Endodermal cell (in vitro differentiated cells): Measurements from ENCODE around the gene NPHP4. TPM values are rescaled to one million over a fixed set of nuclear protein-coding genes. Genes with fewer than 3 reads are reported as not detected.

ENCODE experiments used
- DNase-seq: peaks from one replicate; pipeline ENCODE4 v3.0.0-alpha.2; 2017
- H3K27ac ChIP-seq: 2 replicates; pipeline ENCODE4 v1.5.1; 2013; ENCODE audit warnings: mild to moderate bottlenecking, low read depth, low read length, moderate library complexity
- H3K27me3 ChIP-seq: 2 replicates; pipeline ENCODE4 v1.6.1; 2013; ENCODE audit warnings: mild to moderate bottlenecking, low read length, moderate library complexity; ENCODE audit not compliant: insufficient read depth, control insufficient read depth, poor library complexity, severe bottlenecking
- H3K36me3 ChIP-seq: 2 replicates; pipeline ENCODE4 v1.7.0; 2013; ENCODE audit warnings: mild to moderate bottlenecking, low read length, moderate library complexity; ENCODE audit not compliant: control insufficient read depth, insufficient read depth
- H3K4me1 ChIP-seq: one replicate; pipeline ENCODE4 v1.7.0; 2013; ENCODE audit warnings: low read length; ENCODE audit not compliant: control insufficient read depth, insufficient read depth
- H3K4me3 ChIP-seq: 2 replicates; pipeline ENCODE4 v1.5.1; 2013; ENCODE audit warnings: mild to moderate bottlenecking, low read length, moderate library complexity
- H3K9ac ChIP-seq: 2 replicates; pipeline ENCODE4 v1.6.1; 2013; ENCODE audit warnings: mild to moderate bottlenecking, low read length, moderate library complexity; ENCODE audit not compliant: poor library complexity, severe bottlenecking; ENCODE audit errors: extremely low read depth
- H3K9me3 ChIP-seq: 2 replicates; pipeline ENCODE4 v1.6.1; 2013; ENCODE audit warnings: mild to moderate bottlenecking, low read length, moderate library complexity; ENCODE audit not compliant: control insufficient read depth
- H3K27ac Mint-ChIP-seq: 2 replicates; pipeline ENCODE4 v1.8.0; 2020; ENCODE audit warnings: mixed read lengths
- H3K27me3 Mint-ChIP-seq: 2 replicates; pipeline ENCODE4 v1.8.0; 2021; ENCODE audit warnings: mild to moderate bottlenecking, mixed read lengths; ENCODE audit not compliant: insufficient read depth
- H3K36me3 Mint-ChIP-seq: 2 replicates; pipeline ENCODE4 v1.8.0; 2020; ENCODE audit warnings: low read depth, mixed read lengths
- H3K4me1 Mint-ChIP-seq: 2 replicates; pipeline ENCODE4 v1.8.0; 2020; ENCODE audit warnings: mixed read lengths
- H3K4me3 Mint-ChIP-seq: 2 replicates; pipeline ENCODE4 v1.8.0; 2020; ENCODE audit warnings: mild to moderate bottlenecking, moderate library complexity, mixed read lengths
- H3K9me3 Mint-ChIP-seq: 2 replicates; pipeline ENCODE4 v1.8.0; 2020; ENCODE audit warnings: mild to moderate bottlenecking, mixed read lengths
- WGBS, 2 experiments: methylation state at CpG; one replicate each; pipeline versions ENCODE4 v1.1.5 to v1.1.7; 2013; ENCODE audit warnings: missing lambda C conversion rate in 2 of 2, mixed read lengths in 1 of 2; ENCODE audit not compliant: insufficient coverage in 1 of 2, insufficient read length in 1 of 2; 5-methylcytosine and 5-hydroxymethylcytosine counted together
- total RNA-seq, 2 donors: library from RNA; stranded (reverse); fragmentation: NEBNext Ultra II Directional in 1 of 2; extraction: Animal tissue kit (Norgen Biotek cat#: 25700) in 1 of 2; gene quantifications; 2 replicates in 1 of 2; 3 replicates in 1 of 2; pipeline ENCODE4 v1.2.1, GENCODE V29; 2021
- TF ChIP-seq, protein P1 (sequence below): fragments of 200-600 bp; sonication (generic); conservative IDR thresholded peaks from 2 replicates; pipeline ENCODE4 v1.5.0; 2021; ENCODE audit warnings: antibody characterized with exemption, mild to moderate bottlenecking

NPHP4 gene
- total RNA-seq, 2 donors from 2014 or later = 19.1 to 25.4 TPM

DNA sequence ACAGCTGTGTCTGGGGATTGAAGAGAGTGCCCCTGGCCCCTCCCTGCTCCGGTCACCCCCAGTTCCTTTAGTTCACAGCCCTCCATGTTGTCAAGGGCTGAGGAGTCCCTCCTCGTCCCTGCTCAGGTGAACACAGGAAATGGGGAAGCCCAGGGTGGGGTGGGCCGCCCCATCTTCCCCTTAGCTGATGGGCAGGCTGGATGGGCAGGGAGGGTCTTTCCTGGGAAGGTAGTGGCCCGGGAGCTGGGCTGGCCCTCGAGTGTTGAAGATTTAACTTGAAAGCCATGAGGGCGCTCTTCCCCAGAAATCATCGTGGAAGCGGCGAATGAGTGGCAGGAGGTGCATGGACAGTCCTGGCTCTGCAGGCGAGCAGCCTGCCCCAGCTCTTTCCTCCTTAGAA is 18.3 kb upstream of the NPHP4 start:
- no peaks in the 10 kb centered on the region for H3K36me3 Mint-ChIP-seq
- Histone ChIP-seq H3K9me3 (no peaks in the 10 kb centered on the region), H3K9ac (no peak overlapping the region), H3K27me3 (no peaks in the 10 kb centered on the region), H3K36me3 (no peaks in the 10 kb centered on the region), H3K4me3 (no peak overlapping the region), H3K4me1 (no peaks in the 10 kb centered on the region), H3K27ac (no peak overlapping the region)
- H3K4me1 Mint-ChIP-seq = no peaks in the 10 kb centered on the region
- no peaks in the 10 kb centered on the region for H3K27me3 Mint-ChIP-seq
- TF ChIP-seq, protein P1, sequence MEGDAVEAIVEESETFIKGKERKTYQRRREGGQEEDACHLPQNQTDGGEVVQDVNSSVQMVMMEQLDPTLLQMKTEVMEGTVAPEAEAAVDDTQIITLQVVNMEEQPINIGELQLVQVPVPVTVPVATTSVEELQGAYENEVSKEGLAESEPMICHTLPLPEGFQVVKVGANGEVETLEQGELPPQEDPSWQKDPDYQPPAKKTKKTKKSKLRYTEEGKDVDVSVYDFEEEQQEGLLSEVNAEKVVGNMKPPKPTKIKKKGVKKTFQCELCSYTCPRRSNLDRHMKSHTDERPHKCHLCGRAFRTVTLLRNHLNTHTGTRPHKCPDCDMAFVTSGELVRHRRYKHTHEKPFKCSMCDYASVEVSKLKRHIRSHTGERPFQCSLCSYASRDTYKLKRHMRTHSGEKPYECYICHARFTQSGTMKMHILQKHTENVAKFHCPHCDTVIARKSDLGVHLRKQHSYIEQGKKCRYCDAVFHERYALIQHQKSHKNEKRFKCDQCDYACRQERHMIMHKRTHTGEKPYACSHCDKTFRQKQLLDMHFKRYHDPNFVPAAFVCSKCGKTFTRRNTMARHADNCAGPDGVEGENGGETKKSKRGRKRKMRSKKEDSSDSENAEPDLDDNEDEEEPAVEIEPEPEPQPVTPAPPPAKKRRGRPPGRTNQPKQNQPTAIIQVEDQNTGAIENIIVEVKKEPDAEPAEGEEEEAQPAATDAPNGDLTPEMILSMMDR = no peak
- no peak overlapping the region for H3K4me3 Mint-ChIP-seq
- H3K27ac Mint-ChIP-seq = no peak overlapping the region
- WGBS, 2 experiments = 74 to 76% methylated on average over 8 to 10 of the region's 10 CpGs
- no peaks in the 10 kb centered on the region for H3K9me3 Mint-ChIP-seq
- DNase-seq = no peak

DNA sequence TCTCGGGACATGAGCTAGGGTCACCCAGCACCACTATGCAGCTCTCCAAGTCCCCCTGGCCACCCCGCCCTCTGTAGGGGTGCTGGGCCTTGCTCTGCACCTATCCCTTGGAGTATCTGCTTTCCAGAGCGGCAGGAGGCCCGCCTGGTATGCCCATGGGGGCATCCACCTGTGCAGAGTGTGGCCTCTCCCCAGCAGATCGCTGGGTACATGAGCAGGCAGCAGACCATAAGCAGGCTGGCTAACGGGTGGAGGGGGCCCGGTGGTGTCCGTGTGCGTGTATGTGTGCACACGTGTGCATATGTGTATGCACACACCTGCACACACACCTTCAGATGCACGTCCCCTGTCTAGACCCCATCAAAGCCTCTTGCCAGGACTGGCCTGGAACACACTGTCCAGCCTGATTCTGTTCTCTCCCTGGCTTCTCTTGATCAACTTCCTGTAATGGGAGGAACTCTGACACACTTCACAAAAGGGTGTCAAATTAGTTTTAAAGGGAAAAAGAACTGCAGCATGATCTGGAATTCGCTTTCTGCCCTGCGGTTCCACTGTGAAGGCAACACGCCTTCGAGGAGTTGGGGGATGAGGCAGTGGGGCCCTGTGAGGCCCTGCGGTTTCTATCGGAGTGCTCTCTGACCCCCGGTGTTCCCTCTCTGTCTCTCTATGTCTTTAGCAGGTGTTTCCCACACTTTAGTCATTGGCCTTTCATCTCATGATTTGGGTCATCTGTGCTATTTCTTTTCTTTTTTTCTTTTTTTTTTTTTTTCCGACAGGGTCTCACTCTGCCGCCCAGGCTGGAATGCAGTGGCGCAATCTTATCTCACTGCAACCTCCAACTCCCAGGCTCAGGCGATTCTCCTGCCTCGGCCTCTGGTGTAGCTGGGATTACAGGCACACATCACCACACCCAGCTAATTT is 17.2 kb upstream of the NPHP4 start:
- Mint-ChIP-seq H3K9me3 (no peaks in the 10 kb centered on the region), H3K4me3 (no peak overlapping the region), H3K27me3 (no peaks in the 10 kb centered on the region), H3K27ac (no peak overlapping the region), H3K4me1 (peaks cover 3% of the 10 kb centered on the region), H3K36me3 (no peaks in the 10 kb centered on the region)
- no peak for DNase-seq
- Histone ChIP-seq H3K4me1 (peaks cover 2% of the 10 kb centered on the region), H3K27ac (no peak overlapping the region), H3K27me3 (no peaks in the 10 kb centered on the region), H3K9me3 (no peaks in the 10 kb centered on the region), H3K9ac (no peak overlapping the region), H3K36me3 (no peaks in the 10 kb centered on the region), H3K4me3 (no peak overlapping the region)
- WGBS, 2 experiments = 89 to 95% methylated on average over 15 to 23 of the region's 23 CpGs
- TF ChIP-seq, protein P1 = no peak

DNA sequence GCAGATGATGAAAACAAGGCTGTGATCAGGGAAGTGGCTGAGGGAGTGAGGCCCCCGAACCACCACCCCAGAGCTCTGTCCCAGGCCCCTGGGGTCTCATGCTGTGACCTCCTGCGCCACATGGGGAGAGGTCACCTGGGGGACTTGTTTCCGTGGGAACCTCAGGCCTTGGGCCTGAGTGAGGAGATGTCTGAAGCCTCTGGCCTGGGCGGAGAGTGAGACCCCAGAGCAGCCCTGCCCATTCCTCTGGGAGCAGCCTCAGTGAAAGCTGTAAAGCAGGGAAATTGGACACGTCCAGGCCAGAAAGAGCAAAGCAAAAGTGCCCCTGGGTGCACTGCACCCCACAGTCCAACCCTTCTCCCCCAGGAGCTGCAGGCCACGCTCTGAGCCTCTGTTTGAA is 16.5 kb upstream of the NPHP4 start:
- Histone ChIP-seq H3K9me3 (no peaks in the 10 kb centered on the region), H3K27ac (no peak overlapping the region), H3K4me1 (peaks cover 9% of the 10 kb centered on the region), H3K27me3 (no peaks in the 10 kb centered on the region), H3K36me3 (no peaks in the 10 kb centered on the region), H3K4me3 (no peak overlapping the region), H3K9ac (no peak overlapping the region)
- Mint-ChIP-seq H3K36me3 (no peaks in the 10 kb centered on the region), H3K27ac (no peak overlapping the region), H3K9me3 (no peaks in the 10 kb centered on the region), H3K27me3 (no peaks in the 10 kb centered on the region), H3K4me3 (no peak overlapping the region), H3K4me1 (peaks cover 10% of the 10 kb centered on the region)
- 71 to 95% methylated on average over 3 to 6 of the region's 6 CpGs for WGBS, 2 experiments
- TF ChIP-seq, protein P1 = no peak
- DNase-seq = no peak
